HCT116 (cell line): ENCODE measurements around the gene NIM1K. TPM values are rescaled to one million over a fixed set of nuclear protein-coding genes. Genes with fewer than 3 reads are reported as not detected.
"Not testable (repeated sequence)": the region's sequence is repeated elsewhere in the genome, so short reads cannot be mapped to it uniquely, and the experiment has no call there.

Experiments
- ATAC-seq: fragments of 200-7000 bp; cut with Tn5 transposase; 2 replicates; pipeline ENCODE4 v1.9.1; 2020; ENCODE audit warnings: mild to moderate bottlenecking, moderate library complexity
- BruUV-seq: library from RNA; stranded (reverse); fragments of 400-500 nt; replicated peaks from 2 replicates; lab custom pipeline; 2021; lab: Mats Ljungman, UMichigan
- CTCF ChIA-PET: fragments of 300-600 bp; sonication (Branson Sonifier 250); formaldehyde crosslinking; loops from one replicate; lab custom pipeline; 2021; ENCODE audit warnings: antibody characterized with exemption; lab: Charles Lee
- POLR2A ChIA-PET: fragments of 300-600, 350-600 bp; sonication (Branson Sonifier 250); formaldehyde crosslinking; loops from one replicate; lab custom pipeline; 2021; ENCODE audit warnings: antibody characterized with exemption; lab: Charles Lee
- RAD21 ChIA-PET, 2 experiments: fragments of 300-600 bp; sonication (Branson Sonifier 250); formaldehyde crosslinking; loops; one replicate each; lab custom pipeline; 2023; ENCODE audit warnings: low total read pairs in 2 of 2; ENCODE audit not compliant: uncharacterized antibody in 2 of 2, unreplicated experiment in 2 of 2, low non-redundant PET in 1 of 2; lab: Charles Lee
- DNase-seq: peaks from one replicate; pipeline ENCODE4 v3.0.0-alpha.2; 2010; ENCODE audit warnings: low read depth, low spot score
- H2AFZ ChIP-seq: fragments of 200-600 bp; shearing (Covaris generic), sonication (generic); 2 replicates; pipeline ENCODE4 v1.6.1; 2017; ENCODE audit warnings: low read depth, mixed run types, mixed read lengths, antibody characterized with exemption, low read length; ENCODE audit not compliant: poor library complexity, severe bottlenecking
- H3K27ac ChIP-seq: 2 replicates; pipeline ENCODE4 v1.5.1; 2012; ENCODE audit warnings: low read depth, low read length
- H3K27me3 ChIP-seq: fragments of 200-600 bp; sonication (generic); 2 replicates; pipeline ENCODE4 v1.6.1; 2016; ENCODE audit warnings: mixed run types, low read length, mixed read lengths; ENCODE audit not compliant: insufficient read depth
- H3K36me3 ChIP-seq, 2 experiments: fragments of 200-500 bp in 1 of 2; fragments of 200-600 bp in 1 of 2; sonication (Bioruptor generic) in 1 of 2; sonication (generic) in 1 of 2; 2 replicates each; pipeline versions ENCODE4 v1.5.1 to v1.6.1; 2014 to 2016; ENCODE audit warnings: low read length in 2 of 2, inconsistent platforms in 1 of 2, mixed read lengths in 1 of 2, mixed run types in 1 of 2; ENCODE audit not compliant: insufficient read depth in 2 of 2, control insufficient read depth in 1 of 2
- H3K4me1 ChIP-seq, 2 experiments: fragments of 200-600 bp in 1 of 2; sonication (generic) in 1 of 2; 2 replicates each; pipeline versions ENCODE4 v1.5.1 to v1.6.1; 2012 to 2017; ENCODE audit warnings: low read length in 2 of 2, inconsistent platforms in 1 of 2, mild to moderate bottlenecking in 1 of 2, mixed read lengths in 1 of 2, mixed run types in 1 of 2, moderate library complexity in 1 of 2; ENCODE audit not compliant: insufficient read depth in 2 of 2, control insufficient read depth in 1 of 2
- H3K4me2 ChIP-seq: fragments of 200-600 bp; sonication (generic); 2 replicates; pipeline ENCODE4 v1.6.1; 2017; ENCODE audit warnings: mixed run types, low read length, mixed read lengths
- H3K4me3 ChIP-seq, 2 experiments: fragments of 200-600 bp in 1 of 2; sonication (generic) in 1 of 2; replicated peaks in 1 of 2; 2 replicates each; pipeline ENCODE4 v1.5.1; 2011 to 2016; ENCODE audit warnings: low read length in 2 of 2, control low read depth in 1 of 2, low read depth in 1 of 2, mild to moderate bottlenecking in 1 of 2, mixed read lengths in 1 of 2, mixed run types in 1 of 2
- H3K79me2 ChIP-seq: fragments of 200-600 bp; sonication (generic); 2 replicates; pipeline ENCODE4 v1.6.1; 2017; ENCODE audit warnings: mild to moderate bottlenecking, mixed run types, low read length, moderate library complexity, mixed read lengths; ENCODE audit not compliant: insufficient read depth
- H3K9ac ChIP-seq: fragments of 200-600 bp; sonication (generic); 2 replicates; pipeline ENCODE4 v1.6.1; 2016; ENCODE audit warnings: low read length, mixed read lengths
- H3K9me2 ChIP-seq: fragments of 200-600 bp; sonication (generic), shearing (Covaris generic); 2 replicates; pipeline ENCODE4 v1.6.1; 2017; ENCODE audit warnings: mixed run types, mild to moderate bottlenecking, moderate library complexity; ENCODE audit not compliant: insufficient read depth
- H3K9me3 ChIP-seq, 2 experiments: fragments of 200-500 bp in 1 of 2; fragments of 200-600 bp in 1 of 2; sonication (Bioruptor generic) in 1 of 2; sonication (generic) in 1 of 2; 2 replicates each; pipeline ENCODE4 v1.6.1; 2014 to 2017; ENCODE audit warnings: low read length in 2 of 2, mixed read lengths in 2 of 2, inconsistent platforms in 1 of 2, low read depth in 1 of 2, mild to moderate bottlenecking in 1 of 2, mixed run types in 1 of 2, moderate library complexity in 1 of 2; ENCODE audit not compliant: control insufficient read depth in 1 of 2, insufficient read depth in 1 of 2
- H4K20me1 ChIP-seq: fragments of 200-600 bp; sonication (generic), shearing (Covaris generic); 2 replicates; pipeline ENCODE4 v1.6.1; 2017; ENCODE audit warnings: mixed run types, mild to moderate bottlenecking, moderate library complexity; ENCODE audit not compliant: insufficient read depth
- CTCF ChIP-seq, 3 experiments: fragments of 200-600 bp in 1 of 3; sonication (generic) in 1 of 3; IDR thresholded peaks in 2 of 3; conservative IDR thresholded peaks in 1 of 3; 2 replicates each; pipeline ENCODE4 v1.5.1; 2012 to 2017; ENCODE audit warnings: low read depth in 2 of 3, low read length in 2 of 3, antibody characterized with exemption in 1 of 3, borderline replicate concordance in 1 of 3, control low read depth in 1 of 3, mild to moderate bottlenecking in 1 of 3, mixed read lengths in 1 of 3, mixed run types in 1 of 3, moderate library complexity in 1 of 3; ENCODE audit not compliant: insufficient read depth in 1 of 3
- POLR2A ChIP-seq: IDR thresholded peaks from 2 replicates; pipeline ENCODE4 v1.7.0; 2011; ENCODE audit warnings: borderline replicate concordance; ENCODE audit not compliant: insufficient read depth, insufficient read length; ENCODE audit errors: extremely low read depth
- RAD21 ChIP-seq: IDR thresholded peaks from 2 replicates; pipeline ENCODE4 v1.6.1; 2012; ENCODE audit warnings: low read depth, mild to moderate bottlenecking
- SIN3A ChIP-seq: IDR thresholded peaks from 2 replicates; pipeline ENCODE4 v1.6.1; 2012; ENCODE audit warnings: low read depth
- SP1 ChIP-seq: IDR thresholded peaks from 2 replicates; pipeline ENCODE4 v1.6.1; 2012; ENCODE audit warnings: low read depth
- TCF7L2 ChIP-seq: IDR thresholded peaks from 2 replicates; pipeline ENCODE4 v1.7.0; 2011; ENCODE audit warnings: borderline replicate concordance, inconsistent platforms; ENCODE audit not compliant: insufficient read depth, insufficient read length; ENCODE audit errors: extremely low read depth
- intact Hi-C: fragments of 100-400 bp; cut with micrococcal nuclease; formaldehyde crosslinking; loops from 2 replicates; pipeline ENCODE4 v1.10.0; 2022
- total RNA-seq: library from RNA; stranded (reverse); gene quantifications from one replicate; pipeline ENCODE4 v1.2.1, GENCODE V29; 2021; ENCODE audit not compliant: unreplicated experiment

The NIM1K gene
- total RNA-seq, 1 experiment from 2014 or later, result 0.44 TPM

GRCh38 chr5:43305948-43306565, 114.0 kb downstream of the NIM1K start:
- H3K4me1 ChIP-seq, result no peaks in the 10 kb centered on the region
- ATAC-seq, result peak; percentile 81
- H3K79me2 ChIP-seq, result peaks cover 90% of the 10 kb centered on the region
- no peak overlapping the region for H3K4me2 ChIP-seq
- no peak overlapping the region for H3K27ac ChIP-seq
- TF ChIP-seq POLR2A, result no peak
- peak; percentile 51 for TF ChIP-seq RAD21
- TF ChIP-seq TCF7L2, result no peak
- TF ChIP-seq SP1, result no peak
- peak; percentile 57 to 79 (median 70); a peak in 5 of 6 replicates for TF ChIP-seq CTCF (IDR thresholded peaks at IDR 0.05 in 2 of 3, conservative IDR thresholded peaks at IDR 0.05 in 1 of 3; ENCODE audit: borderline replicate concordance in 1 of 3, insufficient read depth in 1 of 3, low read depth in 2 of 3, low read length in 2 of 3)
- no peak for TF ChIP-seq SIN3A
- no peaks in the 10 kb centered on the region for H3K9me2 ChIP-seq
- intact Hi-C loops, result loop anchor here (1.0 to 10.0 kb wide), 4 partner anchors 79 to 391 kb away; no protein-coding TSS in a partner anchor
- no peak overlapping the region for H3K9ac ChIP-seq
- RAD21 ChIA-PET, result no interaction called here
- H3K36me3 ChIP-seq, result no peaks in the 10 kb centered on the region
- H3K4me3 ChIP-seq, result no peak overlapping the region
- H4K20me1 ChIP-seq, result no peaks in the 10 kb centered on the region
- H3K27me3 ChIP-seq, result no peaks in the 10 kb centered on the region
- CTCF ChIA-PET, result interaction anchor here (0.7 to 2.1 kb wide), 6 partner anchors 8 to 233 kb away, joined by 3 to 10 read pairs (median 3); no protein-coding TSS in a partner anchor
- no peaks in the 10 kb centered on the region for H3K9me3 ChIP-seq
- peak; percentile 41 for DNase-seq
- no peak overlapping the region for H2AFZ ChIP-seq
- POLR2A ChIA-PET, result no interaction called here
- BruUV-seq, result no TSS peak

- RAD21 ChIA-PET, BruUV-seq, H4K20me1 ChIP-seq, H3K4me3 ChIP-seq, H3K9me3 ChIP-seq, POLR2A ChIA-PET, H3K9me2 ChIP-seq, DNase-seq, H3K9ac ChIP-seq, H3K27ac ChIP-seq, ATAC-seq, H3K4me1 ChIP-seq, H2AFZ ChIP-seq, H3K36me3 ChIP-seq, H3K27me3 ChIP-seq, H3K4me2 ChIP-seq: not testable (repeated sequence)
- CTCF ChIA-PET, result interaction anchor here (1.3 to 2.1 kb wide), 2 partner anchors 177 to 234 kb away, joined by 3 to 10 read pairs; no protein-coding TSS in a partner anchor
- intact Hi-C loops, result loop anchor here (1.0 to 10.0 kb wide), 4 partner anchors 80 to 392 kb away; no protein-coding TSS in a partner anchor
- peaks cover 91% of the 10 kb centered on the region for H3K79me2 ChIP-seq
Observed at GRCh38 chr5:43306954-43307353, 114.9 kb downstream of the NIM1K start.
